ENCODE results near the gene ENKUR.
"Not testable (repeated sequence)": the region's sequence is repeated elsewhere in the genome, so short reads cannot be mapped to it uniquely, and the experiment has no call there.

ENKUR gene

GRCh38 chr10:25024528-25024927 lies 8.6 kb upstream of the ENKUR start:
- DNase-seq (ENCODE audit: extremely low read depth in 1 of 2, low read depth in 1 of 2), result no peak

GRCh38 chr10:25023278-25023677 lies 7.3 kb upstream of the ENKUR start:
- DNase-seq (ENCODE audit: extremely low read depth in 1 of 2, low read depth in 1 of 2), result no peak

GRCh38 chr10:25018703-25019102 lies 2.7 kb upstream of the ENKUR start:
- no peak for DNase-seq (ENCODE audit: extremely low read depth in 1 of 2, low read depth in 1 of 2)

- no peak for DNase-seq (ENCODE audit: extremely low read depth in 1 of 2, low read depth in 1 of 2)
Observed at GRCh38 chr10:25017661-25018060, 1.7 kb upstream of the ENKUR start.

- no peak for DNase-seq (ENCODE audit: extremely low read depth in 1 of 2, low read depth in 1 of 2)
Observed at GRCh38 chr10:25017154-25017590, 1.2 kb upstream of the ENKUR start.

GRCh38 chr10:25016376-25017153 lies 607 bp upstream of the ENKUR start, which contains the start of gene THNSL1:
TSS of gene THNSL1 (plus strand) at chr10:25016612. CDS start at chr10:25023224, 6,612 bp downstream.
- DNase-seq (ENCODE audit: extremely low read depth in 1 of 2, low read depth in 1 of 2), result peak; percentile 94 to 95

GRCh38 chr10:25014579-25014978 lies 1.4 kb downstream of the ENKUR start:
- no peak for DNase-seq (ENCODE audit: extremely low read depth in 1 of 2, low read depth in 1 of 2)

- DNase-seq (ENCODE audit: extremely low read depth in 1 of 2, low read depth in 1 of 2), result not testable (repeated sequence)
Observed at GRCh38 chr10:25011591-25011990, 4.4 kb downstream of the ENKUR start.

- DNase-seq (ENCODE audit: extremely low read depth in 1 of 2, low read depth in 1 of 2), result no peak
Observed at GRCh38 chr10:24998044-24998443, 17.9 kb downstream of the ENKUR start.

GRCh38 chr10:24995072-24995471 lies 20.9 kb downstream of the ENKUR start:
- DNase-seq (ENCODE audit: extremely low read depth in 1 of 2, low read depth in 1 of 2), result no peak

GRCh38 chr10:24993237-24993958 lies 22.6 kb downstream of the ENKUR start:
- no peak for DNase-seq (ENCODE audit: extremely low read depth in 1 of 2, low read depth in 1 of 2)

- DNase-seq (ENCODE audit: extremely low read depth in 1 of 2, low read depth in 1 of 2), result no peak
Observed at GRCh38 chr10:24992512-24993133, 23.3 kb downstream of the ENKUR start.

GRCh38 chr10:24991298-24991697 lies 24.7 kb downstream of the ENKUR start:
- no peak for DNase-seq (ENCODE audit: extremely low read depth in 1 of 2, low read depth in 1 of 2)

GRCh38 chr10:24989867-24990266 lies 26.1 kb downstream of the ENKUR start:
- DNase-seq (ENCODE audit: extremely low read depth in 1 of 2, low read depth in 1 of 2), result no peak

- no peak for DNase-seq (ENCODE audit: extremely low read depth in 1 of 2, low read depth in 1 of 2)
Observed at GRCh38 chr10:24988831-24989640, 26.9 kb downstream of the ENKUR start.

GRCh38 chr10:24984906-24985305 lies 31.1 kb downstream of the ENKUR start:
- DNase-seq (ENCODE audit: extremely low read depth in 1 of 2, low read depth in 1 of 2), result no peak

GRCh38 chr10:24983946-24984345 lies 32.0 kb downstream of the ENKUR start:
- DNase-seq (ENCODE audit: extremely low read depth in 1 of 2, low read depth in 1 of 2), result no peak

- DNase-seq (ENCODE audit: extremely low read depth in 1 of 2, low read depth in 1 of 2), result no peak
Observed at GRCh38 chr10:24983130-24983529, 32.8 kb downstream of the ENKUR start.

- DNase-seq (ENCODE audit: extremely low read depth in 1 of 2, low read depth in 1 of 2), result no peak
Observed at GRCh38 chr10:24982319-24983112, 33.4 kb downstream of the ENKUR start.

- no peak for DNase-seq (ENCODE audit: extremely low read depth in 1 of 2, low read depth in 1 of 2)
Observed at GRCh38 chr10:24981161-24981710, 34.7 kb downstream of the ENKUR start.

Data from activated CD8-positive, alpha-beta memory T cell treated with anti-CD3 and anti-CD28 coated beads for 1 hour (primary cell).